Activated T-helper 9 cell treated with anti-CD3 and anti-CD28 coated beads, Interleukin-2, amount 50 U/mL, for 16 hours (primary cell): ENCODE measurements around the gene MPPED2.

Source experiments
- DNase-seq: peaks from one replicate; pipeline ENCODE4 v3.0.0-alpha.2; 2020; ENCODE audit warnings: low read depth

MPPED2 gene

GRCh38 chr11:30527566-30527965 is 58.6 kb downstream of the MPPED2 start:
- DNase-seq = no peak

- DNase-seq = no peak
These were observed 59.6 kb downstream of the MPPED2 start for GRCh38 chr11:30526558-30526957.

DNA sequence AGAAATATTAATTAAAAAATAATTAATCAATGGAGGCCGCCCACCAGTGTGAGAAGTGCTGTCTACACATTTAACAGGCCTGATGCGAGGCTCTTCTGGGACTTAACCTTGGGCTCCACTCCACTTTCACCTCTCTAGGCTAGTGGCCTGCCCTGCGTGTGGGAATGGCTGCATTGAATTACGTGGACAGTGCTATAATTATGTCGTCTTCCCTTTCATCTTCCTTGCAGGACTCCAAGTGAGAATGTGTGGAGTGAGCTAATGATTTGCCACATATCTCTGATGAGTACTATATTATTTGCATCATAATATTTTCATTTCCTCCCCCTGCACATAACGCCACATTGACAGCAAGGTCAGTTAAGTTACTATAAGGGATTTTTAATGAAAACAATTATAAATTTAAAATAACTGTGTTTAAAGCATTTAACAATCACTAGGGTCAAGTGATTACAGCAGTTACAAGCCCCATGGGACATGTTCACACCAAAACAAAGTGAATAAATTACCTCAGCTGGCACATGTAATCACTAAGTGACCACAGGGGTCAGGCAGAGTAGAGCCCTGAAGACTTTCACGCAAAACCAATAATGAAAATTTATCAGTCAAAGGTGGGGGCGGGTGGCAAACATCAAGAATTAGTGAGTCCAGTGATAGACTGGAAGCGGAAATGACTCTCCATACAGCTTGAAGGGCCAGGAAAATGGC is 63.5 kb downstream of the MPPED2 start:
- no peak for DNase-seq

GRCh38 chr11:30521297-30522071 is 64.7 kb downstream of the MPPED2 start:
- no peak for DNase-seq

GRCh38 chr11:30513087-30513486 is 73.1 kb downstream of the MPPED2 start:
- no peak for DNase-seq

DNA sequence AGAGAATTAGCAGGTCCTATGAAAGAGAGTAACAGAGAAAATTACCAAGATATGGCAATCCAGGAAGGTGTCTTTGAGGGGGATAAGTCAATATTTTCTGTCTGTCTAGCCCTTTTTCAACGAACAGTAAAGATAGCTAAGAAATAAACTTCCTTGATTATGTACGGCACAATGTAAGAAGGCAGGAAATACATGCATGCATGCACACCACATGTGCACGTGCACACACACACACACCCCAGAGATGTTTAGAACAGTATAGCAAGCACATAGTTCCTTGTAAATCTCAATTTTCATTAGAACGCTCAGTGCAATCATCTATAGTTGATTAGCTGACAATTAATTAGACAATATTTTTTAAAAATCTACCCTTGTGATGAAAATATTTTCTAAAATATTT is 74.7 kb downstream of the MPPED2 start:
- DNase-seq = no peak

- DNase-seq = no peak
These were observed 75.4 kb downstream of the MPPED2 start for GRCh38 chr11:30510750-30511149.

GRCh38 chr11:30509364-30509763 is 76.8 kb downstream of the MPPED2 start:
- no peak for DNase-seq

GRCh38 chr11:30508594-30508993 is 77.6 kb downstream of the MPPED2 start:
- no peak for DNase-seq

DNA sequence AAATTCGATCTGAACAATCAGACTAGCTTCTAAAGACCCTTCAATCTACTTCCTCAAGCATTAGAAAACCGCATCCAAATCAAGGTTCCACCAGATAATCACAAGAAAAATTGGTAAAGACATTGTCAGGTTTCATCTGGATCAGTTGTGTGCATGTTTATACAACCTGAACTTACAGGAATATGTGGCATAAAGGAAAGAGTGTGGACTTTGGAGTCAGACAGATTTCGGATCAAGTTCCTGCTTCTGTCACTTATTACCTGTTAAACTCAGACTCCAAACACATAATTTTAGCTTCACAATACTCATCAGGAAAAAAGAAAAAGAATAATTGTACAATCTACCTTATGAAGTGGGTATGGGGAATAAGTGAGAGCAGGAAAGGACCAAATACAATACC is 80.5 kb downstream of the MPPED2 start:
- DNase-seq = no peak

DNA sequence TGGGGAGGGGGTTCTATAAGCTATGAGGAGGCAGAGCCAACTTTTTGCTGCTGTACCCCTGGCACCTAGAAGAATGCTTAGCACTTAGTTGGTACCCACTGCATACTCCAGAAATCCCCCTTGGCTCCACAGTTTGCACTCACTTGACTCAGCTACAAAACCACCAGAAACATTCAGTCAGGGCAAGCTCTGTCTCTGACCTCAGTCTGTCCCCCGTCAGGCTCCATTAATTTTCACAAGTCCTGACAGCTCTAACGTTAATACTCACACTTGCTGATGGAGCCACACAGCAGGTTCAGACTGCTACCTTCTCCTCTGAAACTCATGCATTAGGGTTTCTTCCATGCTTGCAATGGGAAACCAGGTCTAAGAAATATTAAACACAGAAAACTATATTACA is 81.7 kb downstream of the MPPED2 start:
- DNase-seq = no peak

DNA sequence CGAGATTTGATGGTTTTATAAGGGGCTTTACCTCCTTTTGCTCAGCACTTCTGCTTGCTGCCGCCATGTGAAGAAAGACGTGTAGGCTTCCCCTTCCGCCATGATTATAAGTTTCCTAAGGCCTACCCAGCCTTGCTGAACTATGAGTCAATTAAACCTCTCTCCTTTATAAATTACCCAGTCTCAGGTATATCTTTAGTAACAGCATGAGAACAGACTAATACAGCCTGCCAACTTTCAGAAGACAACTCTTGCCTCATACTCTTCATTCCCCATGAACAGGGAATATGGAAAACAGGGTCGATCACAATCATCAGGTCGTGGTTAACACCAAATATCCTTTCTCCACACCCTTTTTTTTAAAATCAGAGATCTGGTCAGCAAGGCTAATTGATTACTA is 83.0 kb downstream of the MPPED2 start:
- DNase-seq = no peak

DNA sequence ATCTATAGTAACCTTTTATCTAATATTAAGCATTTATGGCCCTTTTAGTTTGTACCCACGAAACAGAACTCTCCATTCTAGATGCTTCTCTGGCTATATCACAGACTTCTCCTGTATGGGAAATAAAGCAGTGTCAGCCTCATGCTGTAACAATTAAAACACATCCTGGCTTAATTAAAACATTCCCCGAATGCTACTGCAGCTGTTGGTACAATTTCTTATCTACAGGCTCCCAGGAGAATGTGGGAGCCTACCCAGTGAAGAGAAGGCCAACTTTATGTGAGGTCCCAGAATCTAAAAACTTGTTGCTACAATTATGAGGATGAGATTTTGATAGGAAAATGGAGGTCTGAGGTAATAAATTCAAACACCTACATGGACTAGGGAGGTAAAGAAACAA is 83.8 kb downstream of the MPPED2 start:
- DNase-seq = no peak

DNA sequence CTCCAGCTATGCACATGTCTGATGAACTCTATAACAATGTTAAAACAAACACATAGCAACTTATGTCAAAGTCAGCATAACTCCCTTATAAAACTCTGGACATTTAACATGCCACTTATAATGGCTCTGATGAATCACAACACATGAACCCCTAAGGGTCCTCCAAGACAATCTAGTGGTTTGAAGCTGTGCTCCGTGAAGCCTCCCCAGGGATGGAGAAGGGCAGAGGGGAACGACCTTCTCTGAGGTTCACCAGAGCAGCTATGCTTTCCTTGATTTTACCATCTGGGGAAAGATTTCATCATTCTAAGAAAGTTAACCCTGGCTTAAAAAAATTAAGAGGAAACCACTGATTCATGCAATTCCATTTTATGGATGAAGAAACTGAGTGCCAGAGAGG is 84.4 kb downstream of the MPPED2 start:
- no peak for DNase-seq

- no peak for DNase-seq
These were observed 86.2 kb downstream of the MPPED2 start for GRCh38 chr11:30499940-30500339.

DNA sequence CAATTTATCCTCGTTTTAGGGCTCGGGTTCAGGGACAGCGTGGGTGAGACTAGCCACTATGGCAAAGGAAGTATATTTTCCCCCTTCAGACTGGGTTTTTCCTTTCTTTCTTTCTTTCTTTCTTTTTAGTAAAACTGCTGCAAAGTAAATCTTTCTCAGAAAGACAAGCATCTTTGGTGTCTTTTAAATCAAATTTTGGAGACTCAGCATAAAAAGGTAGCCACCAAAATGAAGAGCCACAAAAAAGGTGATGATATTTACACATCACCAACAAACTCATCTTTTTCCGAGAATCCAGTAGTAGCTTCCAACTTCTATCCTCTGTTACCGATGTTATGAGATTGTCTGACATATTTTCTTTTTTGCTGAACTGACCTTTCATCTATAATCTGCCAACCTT is 88.6 kb downstream of the MPPED2 start:
- DNase-seq = no peak

DNA sequence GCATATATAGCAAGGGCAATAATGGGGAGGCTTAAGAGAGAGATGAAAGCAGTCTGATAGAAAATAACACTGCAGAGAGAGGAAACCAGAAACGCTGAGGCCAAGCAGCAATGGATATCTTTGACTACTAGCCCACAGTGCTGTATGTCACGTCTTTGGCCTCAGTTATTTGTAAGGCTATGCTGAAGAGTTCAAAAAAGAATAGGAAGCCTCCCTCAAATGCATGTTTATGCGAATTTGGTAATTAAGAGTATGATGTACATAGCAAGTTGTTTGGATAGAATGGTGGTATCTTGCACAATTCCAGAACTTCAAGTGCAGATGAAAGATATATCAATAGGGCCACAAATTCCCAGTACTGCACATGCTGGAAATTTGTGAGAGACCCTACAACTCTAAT is 89.2 kb downstream of the MPPED2 start:
- DNase-seq = no peak

GRCh38 chr11:30495437-30495836 is 90.7 kb downstream of the MPPED2 start:
- DNase-seq = no peak

DNA sequence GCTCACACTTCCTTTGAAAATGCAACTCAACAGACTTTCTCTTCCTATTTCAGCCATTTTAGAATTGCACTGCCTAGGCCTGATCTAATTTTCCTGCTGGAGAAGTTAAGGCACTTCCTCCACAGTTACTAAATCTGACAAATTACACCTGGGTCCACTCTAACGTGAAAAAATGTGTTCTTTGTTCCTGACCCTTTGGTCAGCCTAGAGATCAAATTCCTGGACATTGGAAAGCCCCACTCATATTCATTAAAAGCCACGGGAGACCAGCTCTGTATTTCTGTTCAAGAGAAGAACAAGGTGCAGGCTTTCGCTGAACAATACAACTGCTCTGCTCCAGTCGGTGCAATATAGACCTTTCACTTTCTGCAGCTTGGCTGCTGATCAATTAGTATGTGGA is 96.6 kb downstream of the MPPED2 start:
- no peak for DNase-seq

GRCh38 chr11:30489076-30489475 is 97.1 kb downstream of the MPPED2 start:
- no peak for DNase-seq

DNA sequence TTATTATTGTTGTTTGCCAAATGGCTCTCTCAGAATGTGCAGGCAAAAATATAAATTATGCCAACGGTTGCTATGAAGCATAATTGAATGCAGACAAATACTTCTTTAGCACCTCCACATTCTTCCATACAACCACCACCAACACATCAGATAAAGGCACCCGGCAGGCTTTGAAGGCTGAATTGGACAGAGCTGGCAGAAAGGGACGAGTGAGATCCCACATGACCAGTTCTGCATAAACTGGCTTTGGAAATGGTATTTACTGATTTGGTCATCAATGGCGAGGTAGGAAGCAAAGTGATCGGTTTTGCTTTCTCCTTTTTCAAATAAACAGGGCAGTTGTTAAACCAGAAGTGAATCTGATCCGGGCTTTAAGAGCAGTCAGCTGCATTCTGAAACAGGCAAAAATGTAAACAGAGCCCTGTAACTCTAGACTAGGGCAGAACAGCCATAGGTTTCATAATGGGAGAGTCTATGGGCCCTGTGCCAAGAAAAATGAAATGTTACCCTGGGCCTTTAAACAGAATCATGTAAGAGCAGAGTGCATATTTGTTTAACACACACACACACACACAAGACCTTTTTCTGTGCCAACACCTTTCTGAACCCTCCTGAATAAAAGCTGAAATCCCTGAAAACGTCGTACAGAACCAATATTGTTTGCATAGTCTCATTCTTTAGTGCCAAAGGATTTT is 97.7 kb downstream of the MPPED2 start:
- no peak for DNase-seq

GRCh38 chr11:30487200-30487898 is 98.8 kb downstream of the MPPED2 start:
- DNase-seq = no peak

DNA sequence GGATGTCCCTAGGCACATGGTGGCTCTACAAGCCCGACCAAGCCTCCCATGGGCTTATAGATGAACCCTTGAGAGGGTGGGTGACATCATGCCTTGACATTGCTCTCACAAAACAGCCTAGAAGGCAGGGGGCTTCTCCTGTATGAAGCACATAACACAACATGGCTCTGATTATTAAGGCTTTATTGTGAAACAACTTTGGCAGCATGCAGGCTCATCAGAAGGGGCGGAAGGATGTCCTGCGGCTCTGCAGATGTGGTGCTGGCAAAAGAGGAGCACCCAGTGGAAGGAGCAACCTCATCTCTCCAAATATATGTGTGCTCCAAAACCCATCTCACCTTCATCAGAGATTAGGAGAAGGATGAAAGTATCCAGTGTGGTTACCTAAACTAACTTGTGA is 100.4 kb downstream of the MPPED2 start:
- no peak for DNase-seq
